NCI-H2107 treated with DMSO at 0.1 percent for 48 hours (cell line): ENCODE measurements around the gene ME3.

Source experiments
- DNase-seq: peaks from one replicate; lab custom pipeline; 2025; ENCODE audit not compliant: unreplicated experiment; lab: John Stamatoyannopoulos, UW

ME3 gene

GRCh38 chr11:86495351-86495750 lies 177.1 kb downstream of the ME3 start:
- no peak for DNase-seq

- no peak for DNase-seq
Measured at GRCh38 chr11:86492370-86493010, 179.9 kb downstream of the ME3 start.

DNA sequence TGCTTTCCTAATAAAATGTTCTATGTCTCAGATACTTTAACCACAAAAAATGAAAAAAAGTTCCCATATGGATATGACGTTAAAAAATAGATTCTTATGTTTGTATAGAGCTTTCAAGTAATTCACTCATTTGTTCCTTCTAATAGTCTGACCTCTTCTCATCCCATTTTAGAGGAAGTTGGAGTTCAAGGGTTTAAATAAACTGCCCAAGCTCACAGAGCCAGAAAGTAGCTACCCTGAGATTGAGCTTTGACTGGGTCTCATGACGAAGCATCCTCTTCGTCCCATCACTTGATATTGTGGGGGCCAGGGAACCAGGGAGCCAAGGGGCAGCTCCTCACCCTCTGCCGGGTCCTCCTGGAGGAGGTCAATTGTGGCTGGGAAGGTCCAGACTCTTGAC lies 181.4 kb downstream of the ME3 start:
- no peak for DNase-seq

DNA sequence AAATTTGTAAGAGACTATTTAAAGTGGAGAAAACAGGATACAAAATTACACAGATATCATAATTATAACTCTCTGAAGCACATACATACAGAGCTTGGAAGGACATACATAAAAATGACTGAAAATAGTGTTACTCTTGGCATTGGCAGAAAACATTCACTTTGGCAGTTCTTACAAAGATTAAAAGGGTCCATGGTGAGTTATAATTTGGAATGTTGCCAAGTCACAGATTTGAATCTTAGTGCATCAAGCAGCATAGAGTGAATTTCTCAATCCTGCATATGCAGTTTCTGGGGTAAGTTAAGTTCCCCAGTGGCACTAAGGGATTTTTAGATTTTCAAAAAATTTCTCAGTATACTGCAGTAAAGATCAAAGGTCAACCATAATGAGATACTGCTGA lies 181.8 kb downstream of the ME3 start:
- DNase-seq: no peak

GRCh38 chr11:86489442-86489841 lies 183.0 kb downstream of the ME3 start:
- no peak for DNase-seq

- peak; percentile 71 for DNase-seq
Measured at GRCh38 chr11:86488553-86488952, 183.9 kb downstream of the ME3 start.

DNA sequence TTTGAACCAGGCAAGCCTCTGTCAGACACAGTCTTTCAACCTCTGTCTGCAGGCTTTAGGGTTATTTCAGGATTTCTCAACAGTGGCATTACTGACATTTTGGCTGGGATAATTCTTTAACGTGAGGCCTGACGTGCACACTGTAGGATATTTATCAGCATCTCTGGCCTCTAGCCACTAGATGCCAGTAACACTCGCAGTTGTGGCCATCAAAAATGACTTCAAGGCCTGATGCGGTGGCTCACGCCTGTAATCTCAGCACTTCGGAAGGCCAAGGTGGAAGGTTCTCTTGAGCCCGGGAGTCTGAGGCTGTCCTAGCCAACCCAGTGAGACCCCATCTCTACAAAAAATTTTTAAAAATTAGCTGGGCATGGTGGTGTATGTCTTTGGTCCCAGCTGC lies 184.7 kb downstream of the ME3 start:
- DNase-seq: no peak

DNA sequence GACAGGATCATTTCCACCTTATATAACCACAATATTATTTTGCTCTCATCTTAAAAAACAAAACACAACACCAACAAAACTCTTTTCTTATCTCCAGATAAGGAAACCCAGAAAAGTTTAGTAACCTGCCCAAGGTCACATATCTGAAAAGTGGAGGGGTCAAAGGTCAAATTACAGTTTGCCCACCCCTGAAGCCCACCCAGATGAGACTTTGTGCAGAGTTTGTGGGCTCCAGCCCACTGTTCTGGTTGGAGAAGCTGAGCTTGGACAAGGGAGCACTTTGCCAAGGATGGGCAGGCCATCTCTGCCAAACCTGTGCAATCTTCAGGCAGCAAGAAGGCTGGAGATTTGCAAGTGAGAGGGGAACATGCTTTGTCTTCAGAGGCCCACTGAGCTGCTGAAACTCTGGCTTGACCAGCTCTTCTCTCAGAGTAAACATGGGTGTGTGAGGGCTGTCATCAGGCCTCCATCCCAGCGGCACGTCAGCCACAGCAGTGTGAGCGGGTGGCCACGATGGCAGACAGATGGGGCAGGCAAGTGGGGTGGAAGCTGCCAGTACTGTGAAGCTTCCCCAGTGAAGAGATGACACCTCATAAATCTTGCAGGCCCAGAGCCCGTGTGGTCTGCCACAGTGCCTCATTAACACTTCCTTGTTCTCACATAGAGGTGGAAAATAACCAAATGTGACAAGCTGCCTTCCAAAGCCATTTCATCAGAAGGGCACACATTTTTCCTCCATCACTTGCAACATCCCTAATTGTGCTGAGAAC lies 186.0 kb downstream of the ME3 start:
- DNase-seq: no peak

DNA sequence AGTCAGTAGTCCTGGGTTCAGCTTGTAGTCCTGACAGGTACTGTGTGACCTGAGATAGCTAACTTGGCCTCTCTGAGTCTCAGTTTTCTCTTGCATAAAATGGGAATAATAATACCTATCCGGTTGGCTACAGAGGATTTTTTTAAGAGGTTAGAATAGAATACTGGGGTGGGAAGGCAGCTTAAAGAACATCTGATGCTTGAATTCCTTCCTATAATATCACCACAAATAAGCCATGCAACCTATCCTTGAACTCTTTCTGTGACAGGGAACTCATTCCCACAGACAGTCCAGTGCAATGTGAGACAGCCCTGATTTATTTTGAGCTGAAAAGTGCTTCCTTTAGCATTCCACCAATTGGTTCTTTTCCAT lies 187.6 kb downstream of the ME3 start:
- DNase-seq: no peak

- no peak for DNase-seq
Measured at GRCh38 chr11:86483940-86484794, 188.2 kb downstream of the ME3 start.

GRCh38 chr11:86483610-86483939 lies 188.8 kb downstream of the ME3 start:
- no peak for DNase-seq

DNA sequence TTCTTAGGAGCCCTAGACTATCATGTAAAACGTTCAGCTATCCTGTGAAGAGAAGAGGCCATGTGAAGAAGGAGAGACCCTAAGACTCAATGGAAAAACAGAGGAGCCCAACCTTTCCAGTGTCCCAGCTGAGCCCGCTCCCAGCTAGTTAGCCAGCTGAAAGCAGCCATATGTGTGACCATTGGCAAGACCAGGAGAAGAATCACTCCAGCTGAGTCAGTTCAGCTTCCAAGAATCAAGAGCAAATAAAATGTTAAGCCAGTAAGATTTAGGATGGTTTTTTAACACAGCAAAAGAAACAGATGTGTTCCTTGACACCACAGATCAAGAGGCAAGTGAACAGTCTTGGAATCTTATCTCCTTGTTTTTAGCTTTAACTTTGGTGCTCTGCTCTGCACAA lies 189.7 kb downstream of the ME3 start:
- no peak for DNase-seq

- no peak for DNase-seq
Measured at GRCh38 chr11:86481399-86481798, 191.0 kb downstream of the ME3 start.

DNA sequence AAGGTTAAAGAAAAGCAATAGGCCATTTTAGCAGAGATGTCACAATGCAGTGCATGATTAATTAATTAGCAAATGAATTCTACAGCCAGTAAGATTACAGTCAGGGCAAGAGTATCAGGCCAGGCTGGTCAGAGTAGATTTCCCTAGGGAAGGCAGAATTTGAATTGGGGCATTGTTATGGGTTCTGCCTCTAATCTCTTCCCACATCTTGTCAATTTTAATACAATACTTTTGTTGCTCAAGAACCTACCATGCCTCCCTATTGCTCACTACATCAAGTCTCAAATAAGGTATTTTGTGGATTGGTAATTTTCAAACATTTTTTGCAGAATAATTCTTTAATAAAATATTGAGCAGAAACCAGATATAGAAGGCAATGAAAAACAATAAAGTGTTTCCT lies 194.1 kb downstream of the ME3 start:
- DNase-seq: no peak

DNA sequence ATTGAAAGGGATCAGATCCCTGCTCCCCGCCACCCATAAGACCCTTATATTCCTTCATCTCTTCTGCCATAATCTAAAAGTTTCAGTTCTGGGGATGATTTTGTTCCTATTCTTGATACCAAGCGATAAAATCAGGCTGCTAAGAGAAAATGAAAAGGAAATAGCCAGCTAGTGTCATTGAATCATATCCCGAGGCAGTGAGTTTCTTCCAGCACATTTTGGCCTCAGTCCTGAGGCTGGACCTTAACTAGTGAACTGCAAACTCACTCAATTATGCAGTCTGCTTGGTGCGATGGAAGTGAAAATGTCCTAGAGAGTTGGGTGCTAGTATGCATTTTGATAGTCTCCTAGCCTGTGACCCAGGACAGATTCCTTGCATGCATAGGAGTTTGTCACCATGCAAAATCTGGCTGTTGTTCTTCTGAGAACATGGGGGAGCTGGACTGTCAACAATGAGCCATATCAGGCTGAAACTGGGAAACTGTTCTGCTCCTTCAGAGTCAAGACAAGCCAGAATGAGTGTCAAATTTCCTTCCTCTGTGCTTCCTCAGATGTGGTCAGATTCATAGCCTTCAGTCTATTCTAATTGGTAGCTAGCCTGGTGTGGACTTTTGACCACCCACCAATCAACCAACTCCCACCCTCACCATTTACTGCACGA lies 194.8 kb downstream of the ME3 start:
- DNase-seq: no peak

- DNase-seq: no peak
Measured at GRCh38 chr11:86476109-86476861, 196.1 kb downstream of the ME3 start.

- no peak for DNase-seq
Measured at GRCh38 chr11:86475027-86475426, 197.4 kb downstream of the ME3 start.

- DNase-seq: no peak
Measured at GRCh38 chr11:86473991-86474833, 198.2 kb downstream of the ME3 start.

DNA sequence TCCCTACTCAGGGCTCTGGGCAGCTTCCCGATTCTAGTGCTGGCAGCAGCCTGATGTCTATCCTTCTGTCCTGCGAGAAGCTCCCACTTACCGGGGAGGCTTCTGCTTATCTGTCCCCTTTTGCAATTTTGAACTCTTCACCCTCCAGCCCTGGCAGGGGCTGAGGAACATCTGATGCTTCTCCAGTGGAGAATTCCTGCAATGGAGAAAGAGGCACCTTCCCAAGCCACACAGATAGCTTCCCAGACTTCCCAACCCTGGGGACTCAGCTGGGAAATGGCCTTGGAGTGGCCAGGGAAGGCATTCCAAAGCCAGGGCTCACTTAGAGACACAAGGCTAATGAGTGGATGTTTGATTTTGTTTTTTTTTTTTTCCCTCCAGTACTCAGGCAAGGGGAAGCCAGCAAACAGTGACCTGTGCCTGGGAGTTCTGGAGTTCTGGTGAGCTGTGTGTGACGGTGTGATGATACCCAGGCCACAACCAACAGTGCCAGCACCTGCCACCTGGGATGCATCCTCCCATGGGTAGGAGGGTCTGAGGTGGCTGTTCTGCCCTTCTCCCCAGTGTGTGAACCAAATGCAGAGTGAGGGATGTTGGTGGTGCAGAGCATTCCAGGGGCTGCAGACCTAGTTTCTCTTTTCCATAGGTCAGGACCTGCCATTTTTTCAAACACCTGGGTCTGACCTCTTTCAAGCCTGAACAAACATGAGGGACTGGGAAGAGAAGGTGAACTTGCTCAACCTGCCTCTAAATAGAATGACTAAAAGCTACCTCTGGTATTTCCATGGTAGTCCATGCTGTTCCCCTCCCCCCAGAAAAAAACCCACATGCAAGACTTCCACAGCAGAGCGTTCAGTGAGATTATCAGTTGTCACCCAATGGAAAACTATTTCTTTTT lies 202.7 kb downstream of the ME3 start:
- no peak for DNase-seq
